Measurements from ENCODE around the gene IPO8.
"Not testable (repeated sequence)": the region's sequence is repeated elsewhere in the genome, so short reads cannot be mapped to it uniquely, and the experiment has no call there.

The IPO8 gene

DNA sequence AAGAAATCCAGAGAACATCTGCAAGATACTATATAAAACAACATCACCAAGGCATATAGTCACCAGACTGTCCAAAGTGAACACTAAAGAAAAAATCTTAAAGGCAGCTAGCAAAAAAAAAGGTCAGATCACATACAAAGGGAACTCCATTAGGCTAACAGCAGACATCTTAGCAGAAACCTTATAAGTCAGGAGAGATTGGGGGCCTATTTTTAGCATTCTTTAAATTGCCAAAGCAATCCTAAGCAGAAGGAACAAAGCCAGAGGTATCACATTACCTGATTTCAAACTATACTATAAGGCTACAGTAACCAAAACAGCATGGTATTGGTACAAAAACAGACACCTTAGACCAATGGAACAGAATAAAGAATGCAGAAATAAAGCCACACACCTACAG is 92.5 kb downstream of the IPO8 start:
- no peak for DNase-seq

DNA sequence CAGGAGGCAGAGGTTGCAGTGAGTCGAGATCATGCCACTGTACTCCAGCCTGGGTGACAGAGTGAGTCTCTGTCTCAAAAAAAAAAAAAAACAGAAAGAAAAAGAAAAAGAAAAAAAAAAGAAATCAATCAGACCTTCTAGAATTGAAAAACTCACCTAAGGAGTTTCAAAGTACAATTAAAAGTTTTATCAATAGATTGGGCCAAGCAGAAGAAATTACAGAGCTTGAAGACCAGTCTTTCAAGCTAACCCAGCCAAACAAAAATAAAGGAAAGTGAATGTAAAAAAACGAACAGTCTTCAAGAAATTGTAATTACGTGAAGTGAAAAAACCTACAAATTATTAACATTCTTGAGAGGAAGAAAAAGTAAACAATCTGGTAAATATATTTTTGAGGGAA is 93.0 kb downstream of the IPO8 start:
- no peak for DNase-seq

DNA sequence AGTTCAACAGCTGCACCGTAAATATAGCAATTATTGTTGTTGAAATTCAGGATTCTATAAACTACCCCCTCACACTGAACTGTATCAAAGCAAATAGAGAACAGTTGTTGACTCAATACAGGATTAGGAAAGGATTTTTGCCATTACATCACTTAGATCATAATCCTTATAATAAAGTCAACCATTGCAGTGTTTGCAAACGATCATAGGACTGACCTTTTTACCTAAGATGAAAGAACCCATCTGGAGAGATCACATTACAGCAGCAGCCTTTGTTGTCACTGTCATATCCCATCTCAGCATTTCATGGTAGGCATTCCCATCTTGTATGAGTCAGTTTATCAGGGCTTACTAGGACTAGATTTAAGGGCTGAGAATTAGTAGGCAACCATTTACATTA is 96.1 kb downstream of the IPO8 start:
- no peak for DNase-seq

DNA sequence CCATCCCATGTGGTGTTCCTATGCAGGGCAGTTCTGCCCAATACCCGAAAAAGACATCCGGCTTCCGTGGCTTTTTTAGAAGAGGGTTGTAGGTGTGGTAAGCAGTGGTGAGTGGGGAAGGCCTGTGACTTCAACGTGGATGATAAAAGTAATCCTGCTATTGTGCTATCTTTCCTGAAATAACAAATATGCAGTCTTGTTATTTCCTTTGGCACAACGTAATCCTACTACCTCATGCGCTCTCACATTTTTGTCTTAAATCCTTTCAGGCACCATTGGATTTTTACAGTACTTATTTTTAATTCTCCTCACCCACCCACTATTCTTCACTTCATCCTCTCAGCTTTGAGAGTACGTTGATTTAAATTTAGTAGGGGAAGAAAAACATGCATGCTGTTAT is 96.8 kb downstream of the IPO8 start:
- DNase-seq: no peak

DNA sequence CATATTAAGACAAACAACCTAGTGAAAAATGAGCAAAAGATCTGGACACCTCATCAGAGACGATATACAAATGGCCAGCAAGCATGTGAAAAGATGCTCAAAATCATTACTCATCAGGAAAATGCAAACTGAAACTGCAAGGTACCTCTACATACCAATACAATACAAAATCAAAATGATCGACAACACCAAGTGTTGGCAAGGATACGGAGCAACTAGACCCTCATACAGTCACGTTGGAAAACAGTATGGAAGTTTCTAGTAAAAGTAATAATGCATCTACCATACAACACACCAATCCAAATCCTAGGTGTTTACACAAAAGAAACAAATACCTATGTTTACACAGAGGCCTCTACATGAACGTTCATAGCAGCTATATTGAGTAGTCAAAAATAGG is 99.9 kb downstream of the IPO8 start:
- DNase-seq: no peak

DNA sequence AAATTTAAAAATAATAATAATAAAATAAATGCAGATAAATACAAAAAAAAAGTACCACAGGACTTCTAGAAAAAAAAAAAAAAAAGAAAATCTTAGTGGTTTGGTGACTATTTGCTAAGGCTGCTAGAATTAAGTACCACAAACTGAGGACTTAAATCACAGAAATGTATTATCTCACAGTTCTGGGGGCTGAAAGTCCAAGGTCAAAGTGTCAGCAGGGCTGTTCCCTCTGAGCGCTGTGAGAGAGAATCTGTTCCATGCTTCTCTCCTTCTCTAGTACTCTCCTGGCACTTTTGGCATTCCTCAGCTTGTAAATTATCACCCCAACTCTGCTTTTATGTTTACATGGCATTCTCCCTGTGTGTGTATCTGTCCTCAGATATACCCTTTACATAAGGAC is 101.2 kb downstream of the IPO8 start:
- no peak for DNase-seq

DNA sequence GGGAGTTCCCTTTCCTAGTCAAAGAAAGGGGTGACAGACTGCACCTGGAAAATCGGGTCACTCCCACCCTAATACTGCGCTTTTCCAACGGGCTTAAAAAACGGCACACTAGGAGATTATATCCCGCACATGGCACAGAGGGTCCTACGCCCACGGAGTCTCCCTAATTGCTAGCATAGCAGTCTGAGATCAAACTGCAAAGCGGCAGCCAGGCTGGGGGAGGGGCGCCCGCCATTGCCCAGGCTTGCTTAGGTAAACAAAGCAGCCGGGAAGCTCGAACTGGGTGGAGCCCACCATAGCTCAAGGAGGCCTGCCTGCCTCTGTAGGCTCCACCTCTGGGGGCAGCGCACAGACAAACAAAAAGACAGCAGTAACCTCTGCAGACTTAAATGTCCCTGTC is 107.1 kb downstream of the IPO8 start:
- DNase-seq: not testable (repeated sequence)

DNA sequence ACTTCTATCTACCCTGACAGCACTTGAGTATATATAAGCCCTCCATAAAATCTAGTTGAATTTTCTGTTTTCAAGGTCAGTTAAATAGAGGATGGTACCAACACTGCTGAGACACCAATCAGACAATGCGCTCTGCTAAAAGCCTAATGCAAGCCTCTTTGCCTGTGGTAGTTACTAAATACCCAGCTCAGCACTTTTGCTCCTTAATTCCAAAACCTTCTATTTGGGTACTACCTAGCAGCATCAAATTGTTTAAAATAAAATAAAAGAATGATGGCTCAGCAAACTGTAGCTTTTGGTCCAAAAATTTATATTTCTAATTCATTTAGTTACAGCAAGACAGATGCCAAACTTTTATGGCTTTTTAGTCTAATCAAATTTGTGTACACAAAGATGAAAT is 107.9 kb downstream of the IPO8 start:
- no peak for DNase-seq

DNA sequence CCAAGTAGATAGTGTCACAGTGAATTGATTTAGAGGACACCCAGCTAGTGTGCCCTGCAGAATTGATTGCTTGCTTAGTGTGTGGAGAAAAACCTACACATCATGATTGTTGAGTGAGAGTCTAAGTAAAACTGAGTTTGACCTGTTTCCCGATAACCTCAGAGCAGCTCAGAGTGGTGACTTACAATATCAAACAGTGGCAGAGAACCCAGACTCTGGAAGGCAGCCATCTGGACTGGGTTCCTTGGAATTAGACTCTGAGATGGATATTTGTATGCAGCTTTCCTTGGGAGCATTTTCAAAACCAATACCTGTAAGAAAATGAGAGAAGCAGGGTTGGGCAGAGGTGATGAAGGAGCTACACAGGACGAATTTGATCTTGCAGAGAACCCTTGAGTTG is 109.8 kb downstream of the IPO8 start:
- DNase-seq: no peak

DNA sequence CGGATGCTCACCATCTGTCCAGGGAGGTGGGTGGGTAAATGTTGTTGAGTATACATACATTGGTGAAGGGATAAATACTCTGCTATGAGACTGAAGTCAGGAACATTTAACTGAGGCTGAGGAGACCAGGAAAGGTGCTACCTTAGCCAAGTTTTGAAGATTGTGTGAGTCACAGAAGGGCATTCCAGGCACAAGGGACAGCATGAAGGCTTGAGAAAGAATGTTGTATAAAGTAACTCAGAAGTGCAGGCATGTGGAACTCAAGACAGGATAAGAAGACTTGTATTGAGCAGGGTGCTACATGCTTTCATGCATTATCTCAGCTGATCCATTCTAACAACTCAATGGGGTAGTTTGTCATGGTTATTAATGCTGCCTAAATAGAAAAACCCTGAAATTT is 112.7 kb downstream of the IPO8 start:
- no peak for DNase-seq

DNA sequence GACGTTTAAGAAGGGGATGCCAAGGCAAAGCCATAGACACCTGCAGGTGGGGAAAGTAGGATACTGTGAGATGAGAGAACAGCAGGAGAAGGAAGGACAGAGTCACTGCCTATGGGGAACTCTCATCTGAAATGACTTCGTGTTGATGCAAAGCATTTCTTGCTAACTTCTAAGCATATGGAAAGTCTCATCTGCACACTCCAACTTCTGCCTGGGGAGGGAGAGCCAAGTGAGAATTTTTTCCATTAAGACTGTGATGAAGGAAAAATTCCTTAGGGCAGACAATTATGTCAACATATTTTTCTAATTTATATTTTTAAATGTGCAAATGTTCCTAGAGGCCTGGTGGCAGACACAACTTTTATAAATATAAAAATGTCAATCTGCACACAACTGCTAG is 115.3 kb downstream of the IPO8 start:
- DNase-seq: no peak

All from RPMI8226 (cell line).